Neural crest cell (in vitro differentiated cells): ENCODE measurements around the gene FRK. TPM values are rescaled to one million over a fixed set of nuclear protein-coding genes. Genes with fewer than 3 reads are reported as not detected.

Experiments
- DNase-seq: peaks from one replicate; pipeline ENCODE4 v3.0.0; 2021; ENCODE audit warnings: low read depth, mixed read lengths, low spot score
- H3K27ac Mint-ChIP-seq: one replicate; pipeline ENCODE4 v1.8.0; 2021; ENCODE audit warnings: mild to moderate bottlenecking, mixed read lengths; ENCODE audit not compliant: unreplicated experiment
- H3K27me3 Mint-ChIP-seq: 2 replicates; pipeline ENCODE4 v1.8.0; 2021; ENCODE audit warnings: low read depth, mild to moderate bottlenecking, mixed read lengths
- H3K36me3 Mint-ChIP-seq: 2 replicates; pipeline ENCODE4 v1.8.0; 2021; ENCODE audit warnings: low read depth, mild to moderate bottlenecking, mixed read lengths
- H3K4me1 Mint-ChIP-seq: 2 replicates; pipeline ENCODE4 v1.8.0; 2021; ENCODE audit warnings: mixed read lengths
- H3K4me3 Mint-ChIP-seq: one replicate; pipeline ENCODE4 v1.8.0; 2021; ENCODE audit warnings: mild to moderate bottlenecking, mixed read lengths
- H3K9me3 Mint-ChIP-seq: 2 replicates; pipeline ENCODE4 v1.8.0; 2021; ENCODE audit warnings: mixed read lengths
- total RNA-seq: library from RNA; stranded (reverse); gene quantifications from 2 replicates; pipeline ENCODE4 v1.2.1, GENCODE V29; 2021
- TF ChIP-seq, protein P1 (sequence below): fragments of 200-600 bp; sonication (generic); conservative IDR thresholded peaks from 2 replicates; pipeline ENCODE4 v1.5.0; 2021; ENCODE audit warnings: antibody characterized with exemption, mild to moderate bottlenecking

FRK gene
- total RNA-seq, 1 donor from 2014 or later, result 0.12 TPM

DNA sequence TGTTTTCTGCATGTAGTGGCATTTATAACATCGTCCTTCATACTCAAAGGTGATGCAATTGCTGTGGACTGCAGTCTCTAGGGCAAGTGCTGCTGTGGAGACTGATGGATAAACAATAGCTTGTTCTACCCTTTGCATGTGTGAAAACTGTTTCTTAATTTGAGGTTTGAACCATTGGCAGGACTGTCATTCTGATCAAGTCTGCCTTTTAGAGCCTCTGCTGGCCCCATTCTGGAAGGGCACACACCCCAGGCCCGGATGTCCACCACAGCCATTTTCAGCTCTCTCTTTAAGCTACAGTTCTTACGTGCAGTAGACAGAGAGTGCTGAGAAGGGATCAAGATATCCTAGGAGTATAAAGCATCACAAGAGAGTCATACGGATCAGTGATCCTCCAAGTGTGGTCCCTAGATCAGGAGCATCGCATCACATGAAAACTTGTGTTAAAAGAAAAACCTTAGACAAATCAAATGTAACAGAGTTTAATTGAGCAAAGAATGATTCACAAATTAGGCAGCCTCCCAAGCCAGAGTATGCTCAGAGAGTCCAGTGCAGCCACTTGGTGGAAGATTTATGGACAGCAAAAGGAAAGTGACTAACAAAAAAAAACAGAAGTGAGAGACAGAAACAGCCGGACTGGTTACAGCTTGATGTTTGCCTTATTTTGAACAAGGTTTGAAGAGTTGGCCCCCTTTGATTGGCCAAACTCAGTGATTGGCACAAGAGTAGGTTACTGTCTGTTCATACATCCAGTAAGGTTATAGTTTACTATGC lies 52.0 kb downstream of the FRK start:
- Mint-ChIP-seq H3K4me1 (peaks cover 8% of the 10 kb centered on the region), H3K4me3 (no peak overlapping the region), H3K36me3 (no peaks in the 10 kb centered on the region), H3K27me3 (no peaks in the 10 kb centered on the region), H3K9me3 (no peaks in the 10 kb centered on the region), H3K27ac (no peak overlapping the region)
- no peak for DNase-seq
- TF ChIP-seq, protein P1, sequence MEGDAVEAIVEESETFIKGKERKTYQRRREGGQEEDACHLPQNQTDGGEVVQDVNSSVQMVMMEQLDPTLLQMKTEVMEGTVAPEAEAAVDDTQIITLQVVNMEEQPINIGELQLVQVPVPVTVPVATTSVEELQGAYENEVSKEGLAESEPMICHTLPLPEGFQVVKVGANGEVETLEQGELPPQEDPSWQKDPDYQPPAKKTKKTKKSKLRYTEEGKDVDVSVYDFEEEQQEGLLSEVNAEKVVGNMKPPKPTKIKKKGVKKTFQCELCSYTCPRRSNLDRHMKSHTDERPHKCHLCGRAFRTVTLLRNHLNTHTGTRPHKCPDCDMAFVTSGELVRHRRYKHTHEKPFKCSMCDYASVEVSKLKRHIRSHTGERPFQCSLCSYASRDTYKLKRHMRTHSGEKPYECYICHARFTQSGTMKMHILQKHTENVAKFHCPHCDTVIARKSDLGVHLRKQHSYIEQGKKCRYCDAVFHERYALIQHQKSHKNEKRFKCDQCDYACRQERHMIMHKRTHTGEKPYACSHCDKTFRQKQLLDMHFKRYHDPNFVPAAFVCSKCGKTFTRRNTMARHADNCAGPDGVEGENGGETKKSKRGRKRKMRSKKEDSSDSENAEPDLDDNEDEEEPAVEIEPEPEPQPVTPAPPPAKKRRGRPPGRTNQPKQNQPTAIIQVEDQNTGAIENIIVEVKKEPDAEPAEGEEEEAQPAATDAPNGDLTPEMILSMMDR, result no peak

DNA sequence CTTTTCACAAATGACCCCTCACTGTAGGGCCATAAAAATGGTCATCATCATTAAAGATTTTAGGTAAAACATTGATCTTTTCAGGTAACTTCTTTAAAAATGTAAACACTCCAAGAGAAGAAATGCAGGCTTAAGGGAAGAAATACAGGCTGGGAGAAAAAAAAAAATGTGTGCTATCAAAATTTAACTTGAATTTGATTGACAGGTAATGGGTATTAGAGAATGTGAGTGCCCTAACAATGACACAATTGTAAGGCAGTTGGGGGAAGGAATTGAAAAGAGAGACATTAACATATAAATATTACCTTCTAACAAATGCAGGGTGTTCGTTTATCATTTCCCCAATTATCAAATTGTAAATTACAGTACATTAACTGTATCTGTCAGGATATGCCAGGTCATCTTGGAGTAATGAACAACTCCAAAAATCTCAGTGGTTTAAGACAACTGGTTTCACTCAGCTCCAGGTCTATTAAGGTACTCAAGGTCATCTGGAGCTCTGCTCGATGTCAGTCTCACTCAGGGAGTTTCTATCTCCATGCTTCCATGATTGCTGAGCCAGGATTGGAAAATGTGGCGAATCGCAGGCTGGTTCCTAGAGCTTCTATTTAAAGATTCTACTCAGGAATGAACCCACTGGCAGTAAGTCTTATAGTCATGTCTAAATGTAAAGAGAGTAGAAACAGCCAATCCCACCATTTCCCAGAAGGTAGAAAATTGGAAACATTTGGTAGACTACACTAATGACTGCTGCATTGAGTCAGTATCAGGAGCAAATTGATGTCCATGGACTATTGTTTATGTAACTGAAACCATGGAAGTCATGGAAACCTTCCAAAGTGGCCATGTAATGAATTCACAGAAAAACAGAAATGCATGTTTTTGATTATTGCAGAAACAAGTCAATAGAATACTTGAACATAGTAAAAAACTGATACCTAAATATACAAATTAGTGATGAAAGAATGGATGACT lies 55.6 kb downstream of the FRK start:
- Mint-ChIP-seq H3K27ac (no peak overlapping the region), H3K27me3 (no peaks in the 10 kb centered on the region), H3K36me3 (no peaks in the 10 kb centered on the region), H3K4me3 (no peak overlapping the region), H3K9me3 (no peaks in the 10 kb centered on the region), H3K4me1 (peaks cover 3% of the 10 kb centered on the region)
- DNase-seq, result no peak
- TF ChIP-seq, protein P1, result no peak

DNA sequence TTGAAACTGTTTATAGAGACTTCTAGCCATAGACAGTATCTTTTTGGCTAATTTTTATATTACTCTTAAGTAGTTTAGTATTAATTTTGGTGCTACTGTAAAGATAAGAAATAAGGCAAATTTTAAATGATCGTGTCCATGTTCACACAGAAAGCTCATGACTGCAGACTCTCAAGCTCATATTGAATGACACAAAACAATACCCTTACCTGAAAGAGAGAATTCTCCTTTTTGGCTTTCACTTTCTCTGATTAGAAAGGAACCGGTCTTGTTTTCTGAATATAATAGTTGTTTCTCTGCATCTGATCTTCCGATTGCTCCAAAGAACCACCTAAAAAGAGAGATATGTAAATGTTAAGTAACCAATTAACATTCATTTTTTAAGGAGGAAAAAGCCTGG lies 57.0 kb downstream of the FRK start:
- peaks cover 3% of the 10 kb centered on the region for H3K4me1 Mint-ChIP-seq
- H3K36me3 Mint-ChIP-seq, result no peaks in the 10 kb centered on the region
- H3K27ac Mint-ChIP-seq, result no peak overlapping the region
- no peak for DNase-seq
- no peak overlapping the region for H3K4me3 Mint-ChIP-seq
- H3K9me3 Mint-ChIP-seq, result no peaks in the 10 kb centered on the region
- TF ChIP-seq, protein P1, result no peak
- H3K27me3 Mint-ChIP-seq, result no peaks in the 10 kb centered on the region

DNA sequence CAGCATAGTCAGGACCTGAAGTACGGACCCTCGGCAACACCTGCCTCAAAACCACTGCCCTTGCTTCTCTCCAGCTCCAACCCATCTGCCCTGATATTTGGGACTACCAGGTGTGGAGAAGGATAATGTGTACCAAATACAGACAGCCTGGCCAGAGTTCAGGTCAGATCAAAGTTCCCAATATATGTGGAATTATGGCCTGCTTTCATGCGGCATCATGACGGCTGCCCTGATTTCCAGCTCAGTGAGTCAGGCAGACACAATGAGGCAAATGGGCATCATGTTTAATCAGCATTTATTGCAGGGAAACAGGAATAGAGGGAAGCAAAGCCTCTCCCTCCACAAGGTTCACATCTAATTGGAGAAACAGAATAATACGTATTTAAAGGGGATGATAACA lies 57.9 kb downstream of the FRK start:
- no peaks in the 10 kb centered on the region for H3K4me1 Mint-ChIP-seq
- H3K4me3 Mint-ChIP-seq, result no peak overlapping the region
- no peaks in the 10 kb centered on the region for H3K9me3 Mint-ChIP-seq
- no peaks in the 10 kb centered on the region for H3K36me3 Mint-ChIP-seq
- no peak overlapping the region for H3K27ac Mint-ChIP-seq
- H3K27me3 Mint-ChIP-seq, result no peaks in the 10 kb centered on the region
- DNase-seq, result no peak
- TF ChIP-seq, protein P1, result no peak

DNA sequence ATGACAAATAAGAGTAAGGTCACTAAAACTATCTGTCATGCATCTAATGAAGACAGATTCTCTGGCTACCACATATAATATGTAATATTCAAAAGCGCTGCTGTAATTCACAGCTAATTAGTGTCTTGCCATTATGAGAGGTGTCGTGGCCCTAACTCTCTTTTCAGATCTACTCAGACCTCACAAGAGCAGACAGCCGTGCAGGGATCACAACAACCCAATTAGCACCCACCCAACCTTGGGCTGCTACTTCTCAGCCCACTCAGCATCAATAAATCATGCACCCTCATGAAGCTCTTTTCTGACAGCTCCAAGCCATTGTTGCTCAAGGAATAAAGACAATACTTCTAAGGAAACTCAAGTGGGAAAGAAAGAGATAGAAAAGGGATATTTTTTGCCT lies 61.5 kb downstream of the FRK start:
- TF ChIP-seq, protein P1, result no peak
- Mint-ChIP-seq H3K27me3 (no peaks in the 10 kb centered on the region), H3K4me1 (no peaks in the 10 kb centered on the region), H3K36me3 (no peaks in the 10 kb centered on the region), H3K9me3 (no peaks in the 10 kb centered on the region), H3K27ac (no peak overlapping the region), H3K4me3 (no peak overlapping the region)
- no peak for DNase-seq
